Measurements from ENCODE around the gene LRIG3.

DNA sequence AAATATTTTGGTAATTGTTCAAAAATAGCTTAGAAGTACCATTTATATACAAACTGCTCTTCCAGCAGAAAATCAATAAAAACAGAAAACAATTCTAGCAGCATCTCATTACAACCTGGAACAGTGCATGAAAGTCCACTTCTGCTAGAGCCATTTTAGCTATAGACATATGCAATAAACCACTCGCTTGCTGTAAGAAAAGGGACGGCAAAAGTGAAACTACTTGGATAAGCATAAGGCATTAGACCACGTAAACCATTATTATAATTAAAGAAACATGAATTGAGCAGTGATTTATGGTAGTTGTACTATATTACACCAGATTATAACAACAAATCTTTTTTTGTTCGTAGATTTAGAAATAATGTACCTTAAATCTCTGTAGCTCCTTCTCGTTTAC lies 48.7 kb downstream of the LRIG3 start:
- TF ChIP-seq EZH2 (IDR thresholded peaks at IDR 0.05; ENCODE audit: low read depth, low read length, severe bottlenecking) (no peak), CREB1 (IDR thresholded peaks at IDR 0.05) (no peak)
- TF ChIP-seq, protein P1, sequence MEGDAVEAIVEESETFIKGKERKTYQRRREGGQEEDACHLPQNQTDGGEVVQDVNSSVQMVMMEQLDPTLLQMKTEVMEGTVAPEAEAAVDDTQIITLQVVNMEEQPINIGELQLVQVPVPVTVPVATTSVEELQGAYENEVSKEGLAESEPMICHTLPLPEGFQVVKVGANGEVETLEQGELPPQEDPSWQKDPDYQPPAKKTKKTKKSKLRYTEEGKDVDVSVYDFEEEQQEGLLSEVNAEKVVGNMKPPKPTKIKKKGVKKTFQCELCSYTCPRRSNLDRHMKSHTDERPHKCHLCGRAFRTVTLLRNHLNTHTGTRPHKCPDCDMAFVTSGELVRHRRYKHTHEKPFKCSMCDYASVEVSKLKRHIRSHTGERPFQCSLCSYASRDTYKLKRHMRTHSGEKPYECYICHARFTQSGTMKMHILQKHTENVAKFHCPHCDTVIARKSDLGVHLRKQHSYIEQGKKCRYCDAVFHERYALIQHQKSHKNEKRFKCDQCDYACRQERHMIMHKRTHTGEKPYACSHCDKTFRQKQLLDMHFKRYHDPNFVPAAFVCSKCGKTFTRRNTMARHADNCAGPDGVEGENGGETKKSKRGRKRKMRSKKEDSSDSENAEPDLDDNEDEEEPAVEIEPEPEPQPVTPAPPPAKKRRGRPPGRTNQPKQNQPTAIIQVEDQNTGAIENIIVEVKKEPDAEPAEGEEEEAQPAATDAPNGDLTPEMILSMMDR (IDR thresholded peaks at IDR 0.05; ENCODE audit: control extremely low read depth in 1 of 3, insufficient read depth in 1 of 3, low read depth in 1 of 3, low read length in 3 of 3), result no peak
